ENCODE measurements around the gene ATG12. TPM values are rescaled to one million over a fixed set of nuclear protein-coding genes. Genes with fewer than 3 reads are reported as not detected.

Gene ATG12
- total and polyA plus RNA-seq, 2 of the 8 experiments (the other 6 are each of a cell fraction or from before 2014, with no cell fraction given) = 23.8 to 49.3 TPM

Other genes with a start within 250 kb of the ATG12 start
- 0.67 TPM in 1 of 2 replicates, not detected in the other for gene TICAM2, start 239.1 kb downstream of the ATG12 start, total RNA-seq (2021; fragmentation: NEBNext Ultra II Directional; extraction: Animal tissue kit (Norgen Biotek cat#: 25700))
- gene TICAM2, start 239.1 kb downstream of the ATG12 start, polyA plus RNA-seq (2011; rRNA removed) = 0.02 TPM in 1 of 2 replicates, not detected in the other
- 72.8 and 75.2 TPM in 2 replicates for gene TMED7, start 215.5 kb downstream of the ATG12 start, total RNA-seq (2021; fragmentation: NEBNext Ultra II Directional; extraction: Animal tissue kit (Norgen Biotek cat#: 25700))
- 43.8 and 83.0 TPM in 2 replicates for gene TMED7, start 215.5 kb downstream of the ATG12 start, polyA plus RNA-seq (2011; rRNA removed)
- gene CDO1, start 24.9 kb downstream of the ATG12 start, total RNA-seq (2021; fragmentation: NEBNext Ultra II Directional; extraction: Animal tissue kit (Norgen Biotek cat#: 25700)) = 25.4 and 26.1 TPM in 2 replicates
- gene CDO1, start 24.9 kb downstream of the ATG12 start, polyA plus RNA-seq (2011; rRNA removed) = 29.5 and 47.1 TPM in 2 replicates
- gene AP3S1, start 370 bp upstream of the ATG12 start, total RNA-seq (2021; fragmentation: NEBNext Ultra II Directional; extraction: Animal tissue kit (Norgen Biotek cat#: 25700)) = 72.7 and 93.0 TPM in 2 replicates
- gene AP3S1, start 370 bp upstream of the ATG12 start, polyA plus RNA-seq (2011; rRNA removed) = 15.1 and 26.6 TPM in 2 replicates
- 0.09 TPM in 1 of 2 replicates, not detected in the other for gene LVRN, start 120.9 kb upstream of the ATG12 start, total RNA-seq (2021; fragmentation: NEBNext Ultra II Directional; extraction: Animal tissue kit (Norgen Biotek cat#: 25700))
- 0.02 and 0.08 TPM in 2 replicates for gene LVRN, start 120.9 kb upstream of the ATG12 start, polyA plus RNA-seq (2011; rRNA removed)
- gene ARL14EPL, start 190.9 kb upstream of the ATG12 start, total RNA-seq (2021; fragmentation: NEBNext Ultra II Directional; extraction: Animal tissue kit (Norgen Biotek cat#: 25700)) = not detected in 2 replicates
- gene ARL14EPL, start 190.9 kb upstream of the ATG12 start, polyA plus RNA-seq (2011; rRNA removed) = not detected in 2 replicates
- gene COMMD10, start 243.5 kb upstream of the ATG12 start, total RNA-seq (2021; fragmentation: NEBNext Ultra II Directional; extraction: Animal tissue kit (Norgen Biotek cat#: 25700)) = 43.4 and 44.0 TPM in 2 replicates
- gene COMMD10, start 243.5 kb upstream of the ATG12 start, polyA plus RNA-seq (2011; rRNA removed) = 7.8 and 16.5 TPM in 2 replicates